Measurements from ENCODE around the gene NSUN6. TPM values are rescaled to one million over a fixed set of nuclear protein-coding genes. Genes with fewer than 3 reads are reported as not detected.

The NSUN6 gene
- total RNA-seq, 4 donors from 2014 or later: 5.0 to 10.4 (median 5.7) TPM

DNA sequence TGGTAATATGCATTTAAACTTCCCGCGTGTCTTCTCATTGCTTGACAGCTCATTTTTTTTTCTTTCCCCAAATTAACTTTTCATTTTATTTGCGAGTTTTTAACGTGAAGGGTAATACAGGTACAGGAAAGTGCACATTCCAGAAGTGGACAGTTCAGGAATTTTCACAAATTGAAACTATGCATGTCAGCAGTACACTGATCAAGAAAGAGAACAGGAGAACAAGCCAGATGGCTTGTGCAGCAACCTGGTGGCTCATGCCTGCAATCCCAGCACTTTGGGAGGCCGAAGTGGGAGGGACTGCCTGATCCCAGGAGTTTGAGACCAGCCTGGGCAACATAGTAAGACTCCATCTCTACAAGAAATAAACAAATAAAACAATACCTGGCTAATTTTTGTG lies 36.3 kb upstream of the NSUN6 start:
- H3K9me3 ChIP-seq: no peaks in the 10 kb centered on the region
- H3K4me3 ChIP-seq: no peak overlapping the region
- WGBS: 80% methylated on average over 5 of the region's 5 CpGs
- no peak for DNase-seq (ENCODE audit: extremely low spot score)
- TF ChIP-seq POLR2A (IDR thresholded peaks at IDR 0.05; ENCODE audit: low read depth) (no peak), EP300 (IDR thresholded peaks at IDR 0.05) (no peak), CTCF (IDR thresholded peaks at IDR 0.05) (no peak), POLR2AphosphoS5 (IDR thresholded peaks at IDR 0.05) (no peak)
- no peaks in the 10 kb centered on the region for H3K27me3 ChIP-seq
- H3K36me3 ChIP-seq: peaks cover 0 to 3% (median under 1%) of the 10 kb centered on the region in 4 donors
- no peak overlapping the region for H3K27ac ChIP-seq (replicated peaks in 1 of 4)
- intact Hi-C loops (cut with DNase I): no loop called here
- H3K4me1 ChIP-seq: no peaks in the 10 kb centered on the region

DNA sequence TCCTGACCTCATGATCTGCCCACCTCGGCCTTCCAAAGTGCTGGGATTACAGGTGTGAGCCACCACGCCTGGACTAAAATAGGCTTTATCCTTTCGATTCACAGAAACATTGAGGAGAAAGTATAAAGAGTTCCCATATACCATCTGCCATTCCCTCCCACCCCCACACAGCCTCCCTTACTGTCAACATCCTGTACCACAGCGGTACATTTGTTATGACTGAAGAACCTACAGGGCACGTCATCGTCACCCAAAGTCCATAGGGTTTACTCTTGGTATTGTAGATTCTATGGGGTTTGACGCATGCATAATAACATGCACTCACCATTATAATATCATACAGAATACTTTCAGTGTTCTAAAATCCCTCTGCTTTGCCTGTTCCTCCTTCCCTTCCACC lies 35.8 kb upstream of the NSUN6 start:
- H3K4me1 ChIP-seq: no peaks in the 10 kb centered on the region
- peaks cover 0 to 4% (median 2%) of the 10 kb centered on the region in 4 donors for H3K36me3 ChIP-seq
- intact Hi-C loops (cut with DNase I): no loop called here
- DNase-seq (ENCODE audit: extremely low spot score): no peak
- 86% methylated on average over 7 of the region's 7 CpGs for WGBS
- H3K9me3 ChIP-seq: no peaks in the 10 kb centered on the region
- no peak overlapping the region for H3K4me3 ChIP-seq
- no peak overlapping the region for H3K27ac ChIP-seq (replicated peaks in 1 of 4)
- no peak for TF ChIP-seq POLR2AphosphoS5 (IDR thresholded peaks at IDR 0.05)
- no peak for TF ChIP-seq EP300 (IDR thresholded peaks at IDR 0.05)
- no peak for TF ChIP-seq POLR2A (IDR thresholded peaks at IDR 0.05; ENCODE audit: low read depth)
- TF ChIP-seq CTCF (IDR thresholded peaks at IDR 0.05): no peak
- H3K27me3 ChIP-seq: no peaks in the 10 kb centered on the region

DNA sequence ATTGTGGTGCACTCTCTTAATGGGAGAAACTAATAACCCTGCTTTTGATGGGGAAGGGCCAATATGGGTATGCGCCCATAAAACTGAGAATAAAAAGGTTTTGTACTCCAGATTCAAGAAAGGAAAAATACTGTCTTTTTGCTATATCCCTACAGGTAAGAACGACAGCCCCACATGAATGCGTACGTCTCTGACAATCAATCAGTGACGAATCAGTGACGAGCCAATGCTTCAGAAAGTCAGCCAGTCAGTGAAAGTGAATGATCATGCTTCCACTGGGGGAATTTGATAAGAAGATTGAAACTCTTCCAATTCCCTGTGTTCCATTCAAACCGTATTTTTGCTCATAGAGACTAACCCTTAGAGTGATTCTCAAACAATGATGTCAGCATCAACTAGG lies 34.2 kb upstream of the NSUN6 start:
- intact Hi-C loops (cut with DNase I): no loop called here
- TF ChIP-seq CTCF (IDR thresholded peaks at IDR 0.05) (no peak), POLR2AphosphoS5 (IDR thresholded peaks at IDR 0.05) (no peak)
- WGBS: 93% methylated on average over 7 of the region's 7 CpGs
- Histone ChIP-seq H3K9me3 (no peaks in the 10 kb centered on the region), H3K4me3 (no peak overlapping the region), H3K27me3 (no peaks in the 10 kb centered on the region), H3K4me1 (peaks cover 0 to 8% (median 2%) of the 10 kb centered on the region in 4 donors), H3K27ac (replicated peaks in 1 of 4) (no peak overlapping the region), H3K36me3 (peaks cover 0 to 4% (median 2%) of the 10 kb centered on the region in 4 donors)
- no peak for DNase-seq (ENCODE audit: extremely low spot score)

DNA sequence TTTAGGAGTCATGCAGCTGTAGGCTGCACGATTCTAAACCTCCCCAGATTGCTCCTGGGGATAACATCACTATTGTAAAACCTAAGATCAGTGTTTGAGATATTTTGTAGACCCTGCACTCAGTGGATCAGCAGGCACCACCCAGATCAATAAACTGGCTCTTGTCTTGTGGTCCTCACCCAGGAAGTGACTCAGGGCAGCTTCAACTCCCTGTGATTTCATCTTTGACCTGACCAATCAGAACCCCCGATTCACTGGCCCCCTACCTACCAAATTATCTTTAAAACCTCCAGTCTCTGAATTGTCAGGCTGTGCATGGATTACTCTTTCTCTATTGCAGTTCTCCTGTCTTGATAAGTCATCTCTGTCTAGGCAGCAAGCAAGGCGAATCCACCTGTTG lies 33.6 kb upstream of the NSUN6 start:
- H3K4me3 ChIP-seq: no peak overlapping the region
- no peak for DNase-seq (ENCODE audit: extremely low spot score)
- peaks cover 0 to 4% (median 2%) of the 10 kb centered on the region in 4 donors for H3K36me3 ChIP-seq
- H3K9me3 ChIP-seq: no peaks in the 10 kb centered on the region
- TF ChIP-seq POLR2AphosphoS5 (IDR thresholded peaks at IDR 0.05) (no peak), POLR2A (IDR thresholded peaks at IDR 0.05; ENCODE audit: low read depth) (no peak), EP300 (IDR thresholded peaks at IDR 0.05) (no peak), CTCF (IDR thresholded peaks at IDR 0.05) (no peak)
- H3K27ac ChIP-seq (replicated peaks in 1 of 4): no peak overlapping the region
- intact Hi-C loops (cut with DNase I): no loop called here
- no peaks in the 10 kb centered on the region for H3K27me3 ChIP-seq
- 88% methylated on average over 3 of the region's 3 CpGs for WGBS
- peaks cover 0 to 8% (median 2%) of the 10 kb centered on the region in 4 donors for H3K4me1 ChIP-seq

GRCh38 chr10:18684416-18684815 lies 33.0 kb upstream of the NSUN6 start:
- no peak overlapping the region for H3K4me3 ChIP-seq
- H3K27me3 ChIP-seq: no peaks in the 10 kb centered on the region
- 100% methylated on average over 1 of the region's 1 CpG for WGBS
- no peaks in the 10 kb centered on the region for H3K9me3 ChIP-seq
- H3K36me3 ChIP-seq: peaks cover 0 to 4% (median 2%) of the 10 kb centered on the region in 4 donors
- no peak for DNase-seq (ENCODE audit: extremely low spot score)
- TF ChIP-seq CTCF (IDR thresholded peaks at IDR 0.05): no peak
- no peak for TF ChIP-seq EP300 (IDR thresholded peaks at IDR 0.05)
- no peak for TF ChIP-seq POLR2A (IDR thresholded peaks at IDR 0.05; ENCODE audit: low read depth)
- no peak for TF ChIP-seq POLR2AphosphoS5 (IDR thresholded peaks at IDR 0.05)
- H3K27ac ChIP-seq (replicated peaks in 1 of 4): no peak overlapping the region
- intact Hi-C loops (cut with DNase I): no loop called here
- peaks cover 0 to 8% (median 2%) of the 10 kb centered on the region in 4 donors for H3K4me1 ChIP-seq
